ENCODE data around the gene DLG2.
A peak's percentile ranks its signal among the peaks of the same experiment; 100 is the strongest.

Gene DLG2

DNA sequence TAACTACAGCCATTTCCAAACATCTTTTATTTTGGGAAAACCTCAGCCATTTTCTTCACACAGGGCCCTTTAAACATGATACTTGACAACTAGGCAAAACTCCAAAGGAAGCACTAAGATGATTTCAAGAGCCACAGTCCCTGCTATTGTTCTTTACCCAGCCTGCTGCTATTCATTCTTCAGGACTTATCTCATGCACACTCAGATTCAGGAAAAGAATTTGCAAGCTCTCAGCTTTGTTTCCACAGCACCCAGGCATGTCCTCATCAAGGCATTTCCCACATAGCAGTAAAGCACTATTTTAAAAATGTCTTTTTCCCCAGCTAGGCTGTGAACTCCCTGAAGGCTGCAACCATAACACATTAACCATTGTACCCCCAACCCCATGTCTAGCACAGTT lies 1731.6 kb downstream of the DLG2 start:
- no peak for DNase-seq (ENCODE audit: low spot score)
- FAIRE-seq = no peak

DNA sequence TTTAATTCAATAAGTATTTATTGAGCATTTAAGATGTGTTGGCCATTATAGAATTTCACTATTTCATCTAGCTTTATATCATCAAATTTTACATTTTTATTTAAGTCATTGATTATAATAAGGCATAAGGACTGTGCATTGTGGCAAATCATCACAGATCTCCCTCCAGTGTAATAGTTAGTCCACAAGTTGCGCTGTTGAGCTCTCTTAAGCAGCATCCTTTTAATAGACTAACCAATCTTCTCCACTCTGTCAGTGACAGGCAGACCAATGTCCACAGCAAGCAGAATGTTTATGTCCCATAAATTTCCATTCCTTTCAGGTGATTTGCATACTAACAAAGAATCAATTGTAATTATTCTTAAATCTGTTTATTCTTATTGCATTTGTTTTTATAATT lies 1745.7 kb downstream of the DLG2 start:
- no peak for FAIRE-seq
- DNase-seq (ENCODE audit: low spot score) = no peak

DNA sequence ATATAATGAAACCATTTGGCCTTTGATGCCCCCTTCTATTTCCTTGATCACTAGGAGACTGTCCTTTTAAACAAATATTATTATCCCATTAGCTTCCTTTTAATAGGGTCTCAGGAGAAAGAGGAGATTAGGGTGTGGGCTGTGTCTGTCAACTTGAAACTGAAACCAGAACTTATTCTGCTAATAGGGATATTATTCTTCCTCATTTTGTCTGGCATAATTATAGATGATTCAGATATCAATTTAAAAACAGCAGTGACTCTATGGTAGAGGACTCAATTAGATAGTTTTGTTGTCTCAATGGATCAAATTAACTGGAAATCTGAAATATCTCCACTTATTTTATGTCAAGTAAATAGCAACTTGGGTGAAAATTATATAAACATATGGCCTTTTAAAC lies 1756.1 kb downstream of the DLG2 start:
- FAIRE-seq = no peak
- no peak for DNase-seq (ENCODE audit: low spot score)

DNA sequence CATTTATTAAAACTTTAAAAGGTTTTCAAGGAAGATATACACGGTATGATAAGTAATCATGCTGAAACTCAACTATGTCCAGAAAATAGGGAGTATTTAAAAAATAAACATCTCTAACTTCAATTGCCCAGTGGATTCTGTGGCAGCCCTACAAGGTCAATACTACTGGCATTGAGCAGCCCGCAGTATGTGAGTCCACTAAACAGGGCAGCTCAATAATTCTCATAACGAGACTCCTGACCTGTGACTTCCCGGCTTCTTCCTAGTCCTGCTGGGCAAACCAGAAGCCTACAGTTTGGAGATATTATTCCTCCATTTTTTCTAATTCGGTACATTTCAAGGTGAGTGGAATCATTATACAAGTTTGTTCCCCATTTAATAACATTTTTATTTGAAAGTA lies 1760.5 kb downstream of the DLG2 start:
- DNase-seq (ENCODE audit: low spot score) = no peak
- FAIRE-seq = no peak

DNA sequence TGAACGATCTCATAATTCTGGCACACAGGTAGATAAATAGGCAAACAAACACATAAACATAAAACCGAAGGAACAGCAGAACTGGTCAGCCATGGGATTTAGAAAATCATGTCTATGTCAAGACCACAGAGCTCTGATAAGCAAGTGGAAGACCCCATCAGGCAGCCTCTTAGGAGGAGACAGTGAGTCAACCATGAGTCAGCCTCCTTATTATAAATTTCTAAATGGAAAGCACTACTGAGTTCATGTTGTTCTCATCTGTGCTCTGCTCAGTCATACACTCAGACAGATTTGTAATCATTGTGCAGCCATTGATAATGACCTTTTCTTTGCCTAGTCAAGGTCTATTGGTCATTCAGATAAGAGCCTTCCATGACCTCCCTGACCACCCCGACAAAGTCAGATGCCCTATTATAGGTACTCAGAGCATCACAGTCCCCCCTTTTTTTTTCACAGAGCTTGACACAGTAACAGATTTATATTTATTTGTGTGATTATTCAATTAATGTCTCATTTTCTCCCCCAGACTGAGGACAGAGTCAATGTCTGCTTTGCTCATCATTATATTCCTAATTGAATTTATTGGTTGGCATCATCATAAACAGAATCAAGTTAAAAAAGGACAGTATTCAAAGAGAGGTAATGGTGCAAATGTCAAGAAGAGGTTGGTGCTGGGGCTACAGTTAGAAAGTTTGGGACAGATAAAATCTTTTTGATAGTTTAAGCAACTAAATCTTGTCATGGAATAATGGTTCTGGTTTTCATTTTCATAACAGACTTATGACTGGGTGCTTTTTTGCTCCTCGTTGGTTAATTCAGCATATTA lies 1761.3 kb downstream of the DLG2 start:
- FAIRE-seq = no peak
- DNase-seq (ENCODE audit: low spot score) = peak; percentile 27

DNA sequence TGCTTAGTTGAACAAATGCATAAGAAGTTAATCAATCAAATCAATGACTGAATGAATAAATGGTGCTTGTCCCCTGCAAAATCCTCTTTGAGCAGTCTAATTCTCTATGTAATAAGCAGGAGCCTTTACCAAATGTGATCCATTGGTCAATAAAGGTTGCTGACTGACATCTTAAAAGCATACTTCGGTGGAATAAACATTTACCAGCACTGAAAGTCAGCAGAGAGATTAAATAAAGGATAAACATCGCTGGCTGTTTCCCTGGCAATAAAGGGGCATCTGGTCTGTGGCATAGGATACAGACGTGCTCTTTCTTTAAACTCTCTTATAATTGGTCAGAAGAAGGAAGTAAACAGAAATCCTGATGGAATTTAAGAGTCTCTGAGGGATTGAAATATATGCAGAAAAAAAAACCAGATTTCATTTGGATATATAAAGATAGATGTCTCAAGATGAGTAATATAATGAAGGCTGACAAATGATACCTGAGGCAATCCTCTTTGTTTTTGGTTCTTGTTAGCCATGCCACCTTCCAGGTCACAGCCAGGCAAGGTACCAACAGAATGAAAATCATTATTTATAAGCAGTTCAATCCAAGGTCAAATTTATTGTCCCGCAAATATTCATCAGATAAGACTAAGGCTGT lies 1762.6 kb downstream of the DLG2 start:
- DNase-seq (ENCODE audit: low spot score) = no peak
- FAIRE-seq = no peak

DNA sequence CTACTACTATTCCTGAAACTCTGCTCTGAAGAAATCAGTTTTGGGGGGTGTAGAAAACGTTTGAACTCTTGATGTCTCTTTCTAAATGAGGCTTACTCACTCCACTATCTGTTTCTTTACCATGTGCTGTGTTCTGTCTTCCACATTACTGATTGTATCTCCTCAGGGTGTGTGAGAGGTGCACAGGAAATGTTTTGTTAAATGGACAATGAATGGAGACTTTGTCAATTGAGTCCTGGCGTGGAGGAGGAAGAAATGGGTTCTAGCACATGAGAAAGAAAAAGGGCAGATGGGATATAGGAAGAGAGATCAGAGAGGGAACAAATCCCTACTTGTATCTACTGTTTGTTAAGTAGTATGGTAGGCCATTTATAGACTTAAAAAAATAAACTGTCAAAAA lies 1763.9 kb downstream of the DLG2 start:
- FAIRE-seq (peak; percentile 17), DNase-seq (ENCODE audit: low spot score) (no peak)

DNA sequence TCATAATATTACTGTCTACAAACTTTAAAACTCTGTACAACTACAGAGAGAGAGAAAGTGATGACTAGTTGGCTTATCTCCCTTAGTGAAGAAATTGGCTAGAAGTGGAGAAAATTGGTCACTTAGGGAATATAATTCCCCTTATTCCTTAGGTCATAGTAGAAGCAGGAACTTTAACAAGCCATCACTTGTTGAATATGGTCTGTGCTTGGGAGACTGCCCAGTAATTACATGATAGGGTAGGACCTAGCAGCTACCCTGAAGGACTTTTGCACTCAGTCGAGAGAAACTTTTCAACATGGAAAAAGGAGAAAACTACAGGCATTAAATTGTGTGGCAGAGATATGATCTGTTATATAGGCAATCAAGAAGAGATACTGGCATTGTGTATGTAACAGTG lies 1764.5 kb downstream of the DLG2 start:
- no peak for DNase-seq (ENCODE audit: low spot score)
- FAIRE-seq = no peak

DNA sequence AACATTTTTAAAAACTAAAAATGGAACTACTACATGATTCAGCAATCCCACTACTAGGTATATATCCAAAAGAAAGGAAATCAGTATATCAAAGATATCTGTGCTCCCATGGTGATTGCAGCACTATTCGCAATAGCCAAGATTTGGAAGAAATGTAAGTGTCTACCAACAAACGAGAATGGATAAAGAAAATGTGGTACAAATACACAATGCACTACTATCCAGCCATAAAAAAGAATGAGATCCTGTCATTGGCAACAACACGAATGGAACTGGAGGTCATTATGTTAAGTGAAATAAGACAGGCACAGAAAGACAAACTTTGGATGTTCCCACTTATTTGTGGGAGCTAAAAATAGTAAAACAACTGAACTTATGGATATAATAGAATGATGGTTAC lies 1765.1 kb downstream of the DLG2 start:
- DNase-seq (ENCODE audit: low spot score) = no peak
- peak; percentile 9 for FAIRE-seq

DNA sequence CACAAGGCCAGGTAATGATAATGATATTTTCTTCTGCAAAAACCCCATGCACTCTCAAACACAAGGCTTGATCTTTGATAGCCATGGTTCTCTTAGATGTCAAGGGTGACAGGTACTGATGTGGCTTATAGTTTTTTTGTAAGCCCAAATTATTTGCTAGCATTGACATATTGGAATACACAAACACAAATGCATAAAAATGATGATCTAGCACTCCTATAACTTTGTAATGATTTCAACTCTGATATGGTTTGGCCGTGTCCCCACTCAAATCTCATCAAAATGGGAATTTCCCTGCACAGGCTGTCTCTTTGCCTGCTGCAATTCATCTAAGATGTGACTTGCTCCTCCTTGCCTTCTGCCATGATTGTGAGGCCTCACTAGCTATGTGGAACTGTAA lies 1768.5 kb downstream of the DLG2 start:
- DNase-seq (ENCODE audit: low spot score) = no peak
- no peak for FAIRE-seq

DNA sequence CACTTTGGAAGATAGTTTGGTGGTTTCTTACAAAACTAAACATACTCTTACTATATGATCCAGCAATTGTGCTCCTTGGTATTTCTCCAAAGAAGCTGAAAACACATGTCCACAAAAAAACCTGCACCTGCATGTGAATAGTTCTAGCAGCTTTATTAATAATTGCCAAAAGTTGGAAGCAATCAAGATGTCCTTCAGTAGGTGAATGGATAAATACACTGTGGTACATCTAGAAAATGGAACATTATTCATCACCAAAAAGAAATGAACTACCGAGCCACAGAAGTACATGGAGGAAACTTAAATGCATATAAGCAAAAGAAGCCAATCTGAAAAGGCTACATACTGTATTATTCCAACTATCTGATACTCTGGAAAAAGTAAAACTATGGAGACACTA lies 1771.9 kb downstream of the DLG2 start:
- no peak for DNase-seq (ENCODE audit: low spot score)
- no peak for FAIRE-seq

DNA sequence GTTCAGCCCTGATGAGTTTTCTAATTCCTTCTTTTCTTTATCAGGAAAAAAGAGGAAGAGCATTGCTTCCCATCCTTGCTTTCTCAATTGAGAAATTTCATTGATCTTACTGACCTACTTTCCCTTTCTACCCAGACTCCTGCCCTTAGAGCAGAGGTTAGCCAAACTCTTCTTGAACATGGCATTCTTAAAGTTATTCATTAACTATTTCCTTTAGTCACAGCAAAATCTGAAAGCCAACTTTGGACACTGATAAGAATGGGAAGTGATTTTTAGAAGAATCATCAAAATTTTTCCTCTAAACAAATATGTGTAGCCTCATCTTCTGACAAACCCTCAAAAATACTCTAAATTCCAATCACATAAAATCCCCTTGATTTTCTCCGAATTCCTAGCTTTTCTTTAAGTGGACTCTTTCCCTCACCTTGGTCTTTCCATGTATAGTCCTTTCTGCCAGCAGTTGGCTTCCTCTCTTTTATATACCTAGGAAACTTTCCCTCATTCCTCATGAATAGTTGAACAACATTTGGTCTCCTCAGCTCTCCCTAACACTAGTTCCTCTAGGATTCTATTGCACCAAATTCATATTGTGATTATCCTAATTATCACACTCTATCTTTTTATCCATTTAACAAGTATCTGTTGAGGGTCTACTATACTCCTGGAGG lies 1774.2 kb downstream of the DLG2 start:
- FAIRE-seq = no peak
- DNase-seq (ENCODE audit: low spot score) = no peak

DNA sequence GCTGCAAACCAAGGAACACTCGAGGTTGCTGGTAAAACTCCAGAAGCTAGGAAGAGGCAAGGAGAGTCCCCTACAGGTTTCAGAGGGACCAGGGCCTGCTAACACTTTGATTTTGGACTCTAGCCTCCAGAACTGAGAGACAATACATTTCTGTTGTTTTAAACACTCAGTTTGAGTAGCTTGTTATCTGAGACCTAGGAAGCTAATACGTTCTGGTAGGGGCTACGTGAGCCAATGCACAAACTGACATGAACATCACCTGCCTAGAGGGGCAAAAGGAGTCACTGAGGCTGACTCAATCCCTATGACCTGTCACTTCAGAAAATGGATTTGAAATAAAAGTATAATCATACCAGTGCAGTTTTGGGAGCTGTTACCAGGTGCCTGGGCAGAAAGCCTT lies 1775.1 kb downstream of the DLG2 start:
- DNase-seq (ENCODE audit: low spot score) (no peak), FAIRE-seq (no peak)

DNA sequence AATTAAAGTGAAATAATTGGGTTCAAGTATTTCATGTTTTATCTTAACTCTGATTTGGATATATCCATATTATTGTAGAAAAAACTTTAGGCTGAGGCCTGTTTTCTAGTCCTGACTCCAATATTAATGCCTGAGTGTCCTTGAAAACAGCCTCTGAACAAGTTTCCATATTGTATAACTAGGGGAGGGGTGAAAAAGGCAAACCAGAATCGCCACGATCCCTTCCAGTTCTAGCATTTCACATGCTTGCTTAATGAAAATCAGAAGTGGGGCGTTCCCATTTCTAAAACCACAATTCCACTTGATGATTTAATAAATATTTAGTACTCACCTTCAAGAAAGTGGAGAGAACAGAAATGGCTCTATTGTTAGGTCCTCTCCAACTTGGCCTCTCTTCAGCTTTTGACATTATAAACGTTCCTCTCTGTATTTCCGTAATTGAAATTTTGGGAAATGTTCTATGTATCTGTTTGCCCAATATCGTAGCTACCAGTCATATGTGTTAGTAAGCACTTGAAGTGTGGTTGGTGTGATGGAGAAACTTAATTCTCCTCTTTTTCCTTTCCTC lies 1779.6 kb downstream of the DLG2 start:
- DNase-seq (ENCODE audit: low spot score) (no peak), FAIRE-seq (no peak)

DNA sequence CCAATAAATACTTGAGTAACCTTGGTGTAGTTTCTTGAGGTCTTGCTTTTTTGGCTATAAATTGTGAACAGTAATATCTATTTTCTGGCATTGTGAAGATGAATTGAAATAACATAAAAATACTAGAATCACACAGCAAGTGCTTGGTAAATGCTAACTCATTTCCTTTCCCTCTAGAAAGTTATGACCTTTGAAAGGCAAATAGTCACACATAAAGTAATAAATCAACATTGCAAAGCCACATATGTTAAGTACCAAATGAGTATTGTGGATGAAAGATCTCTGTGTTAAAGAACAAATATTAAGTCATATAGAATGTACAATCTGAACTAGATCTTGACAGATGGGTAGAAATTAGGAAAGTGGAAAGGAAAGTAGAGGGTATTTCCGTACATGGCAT lies 1781.3 kb downstream of the DLG2 start:
- no peak for FAIRE-seq

DNA sequence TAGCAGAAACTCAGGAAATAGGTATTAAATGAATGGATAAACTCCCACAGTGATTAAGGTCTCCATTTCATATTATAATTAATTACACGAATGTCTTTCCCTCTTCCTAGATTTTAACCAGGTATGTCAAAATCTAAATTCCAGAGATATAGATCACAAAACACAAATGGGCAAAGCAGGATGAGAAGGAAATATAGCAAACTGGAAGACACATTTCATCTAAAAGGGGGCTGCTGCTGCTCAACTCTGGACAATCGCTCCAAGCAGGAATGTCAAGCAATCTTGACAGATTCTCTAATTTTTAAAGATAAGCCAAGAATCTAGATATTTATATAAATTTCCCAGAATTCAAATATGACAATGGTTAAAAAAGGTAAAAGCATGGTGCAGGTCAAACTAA lies 1786.8 kb downstream of the DLG2 start:
- FAIRE-seq = no peak
- DNase-seq (ENCODE audit: low spot score) = no peak

More for the DNA sequence above, 1781.3 kb downstream of the DLG2 start:
- no peak for DNase-seq (ENCODE audit: low spot score)

DNA sequence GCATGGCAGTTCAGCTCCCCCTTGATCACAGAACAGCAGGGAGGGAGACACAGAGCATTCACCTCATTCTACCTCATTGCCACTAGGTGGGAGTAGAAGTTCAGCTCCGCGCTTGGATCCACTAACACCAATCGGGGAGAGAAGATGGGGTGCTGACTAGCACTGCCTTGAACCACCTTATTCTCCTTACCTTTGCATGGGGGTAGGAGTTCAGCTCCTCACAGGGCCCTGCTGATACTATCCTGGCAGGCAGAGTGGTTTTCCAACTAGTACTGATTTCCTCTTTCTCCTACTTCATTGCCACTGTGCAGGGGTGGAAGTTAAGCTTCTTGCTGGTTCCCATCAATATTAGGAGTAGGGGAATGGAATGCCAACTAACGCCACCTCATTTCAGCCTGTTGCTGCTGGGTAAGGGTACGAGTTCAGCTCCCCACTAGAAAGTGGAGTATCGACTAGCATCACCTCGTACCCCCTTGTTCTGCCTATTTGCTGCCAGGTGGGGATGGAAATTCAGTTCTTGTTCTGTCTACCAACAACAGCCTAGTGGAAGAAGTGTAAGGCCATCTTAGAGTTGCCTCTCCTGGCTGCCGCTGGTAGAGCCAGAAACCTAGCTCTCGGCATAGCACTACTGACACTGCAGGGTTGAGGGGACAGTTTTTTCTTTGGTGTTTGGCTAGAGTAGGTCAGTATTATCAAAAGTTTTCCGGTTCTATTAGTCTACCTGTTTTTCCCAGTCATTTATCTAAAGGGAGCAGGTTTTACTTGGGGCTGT lies 1790.1 kb downstream of the DLG2 start:
- FAIRE-seq (peak; percentile 78), DNase-seq (ENCODE audit: low spot score) (peak; percentile 76)

DNA sequence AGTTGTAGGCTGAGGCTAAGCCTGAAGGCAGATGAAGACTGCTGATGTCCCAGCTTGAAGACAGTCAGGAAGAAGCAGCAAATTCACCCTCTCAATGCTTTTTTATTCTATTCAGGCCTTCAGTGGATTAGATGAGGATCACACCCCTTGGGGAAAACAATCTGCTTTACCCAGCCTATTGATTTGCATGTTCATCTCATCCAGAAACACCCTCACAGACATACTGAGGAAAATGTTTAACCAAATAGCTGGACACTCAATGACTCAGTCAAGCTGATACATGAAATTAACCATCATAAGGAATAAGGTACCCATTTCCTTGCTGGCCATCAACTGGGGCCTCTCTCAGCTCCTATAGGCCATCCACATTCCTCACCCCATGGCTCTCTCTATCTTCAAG lies 1791.1 kb downstream of the DLG2 start:
- DNase-seq (ENCODE audit: low spot score) (no peak), FAIRE-seq (no peak)

DNA sequence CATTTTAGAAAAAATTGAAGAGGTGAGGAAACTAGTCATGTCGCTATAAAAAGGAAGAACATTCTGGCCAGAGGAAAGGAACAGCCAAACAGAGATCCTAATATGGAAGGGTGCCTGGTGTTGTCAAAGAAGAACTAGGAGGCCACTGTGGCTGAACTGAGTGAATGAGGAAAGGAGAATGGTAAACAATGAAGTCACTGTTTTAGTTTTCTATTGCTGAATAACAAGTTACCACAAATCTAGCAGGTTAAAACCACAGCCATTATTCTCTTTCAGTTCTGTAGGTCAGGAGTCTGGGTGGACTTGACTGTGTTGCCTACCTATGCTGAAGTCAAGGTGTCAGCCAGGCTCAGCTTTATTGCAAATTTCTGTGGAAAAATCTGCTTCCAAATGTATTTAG lies 1791.7 kb downstream of the DLG2 start:
- no peak for FAIRE-seq
- DNase-seq (ENCODE audit: low spot score) = no peak

DNA sequence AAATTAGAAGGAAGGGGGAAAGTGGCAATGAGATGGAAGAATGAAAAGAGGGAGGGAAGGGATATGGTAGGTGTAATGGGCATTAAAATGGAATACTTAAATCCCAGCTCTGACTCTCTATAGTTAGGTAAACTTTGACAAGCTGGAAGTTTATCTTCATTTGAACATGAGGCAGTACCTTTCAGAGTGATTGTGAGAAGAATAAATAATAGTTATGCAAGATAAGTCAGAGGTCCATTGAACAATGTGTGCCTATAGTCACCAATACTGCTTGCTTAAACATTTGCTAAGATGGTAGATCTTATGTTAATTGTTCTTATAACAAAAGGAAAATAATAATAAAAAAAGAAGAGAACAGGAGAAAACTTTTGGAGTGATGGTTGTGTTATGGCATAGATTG lies 1795.2 kb downstream of the DLG2 start:
- FAIRE-seq (no peak), DNase-seq (ENCODE audit: low spot score) (no peak)

DNA sequence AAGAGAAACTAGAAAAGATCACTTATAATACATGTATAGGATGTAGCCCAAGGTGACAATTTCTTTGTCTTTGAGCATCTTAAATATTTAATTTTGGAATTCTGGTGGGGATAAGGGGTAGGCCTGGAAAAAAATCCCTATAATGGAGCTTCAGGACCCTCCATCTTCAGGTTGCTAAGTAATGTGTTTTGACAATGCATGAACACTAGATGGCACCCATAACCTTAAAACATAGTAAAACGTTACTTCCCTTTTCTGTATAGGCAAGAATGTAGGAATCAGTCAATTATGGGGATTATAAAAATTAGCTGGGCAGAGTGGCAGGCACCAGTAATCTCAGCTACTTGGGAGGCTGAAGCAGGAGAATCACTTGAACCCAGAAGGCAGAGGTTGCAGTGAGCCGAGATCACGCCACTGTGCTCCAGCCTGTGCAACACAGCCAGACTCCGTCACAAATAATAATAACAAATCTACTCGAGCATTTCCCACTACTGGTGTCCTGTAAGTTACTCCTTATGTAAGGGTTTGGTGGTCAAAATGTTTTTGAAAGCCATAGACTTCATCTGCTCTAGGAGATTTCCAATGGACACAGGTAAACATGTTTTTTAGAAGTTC lies 1799.1 kb downstream of the DLG2 start:
- FAIRE-seq = no peak
- DNase-seq (ENCODE audit: low spot score) = peak; percentile 44
